Right lobe of liver (tissue), 6 donors: ENCODE results near the gene SEC24D. TPM values are rescaled to one million over a fixed set of nuclear protein-coding genes. Genes with fewer than 3 reads are reported as not detected.

Experiments used
- ATAC-seq, 4 donors: fragments of 200-7000 bp; cut with Tn5 transposase; one replicate each; pipeline ENCODE4 v1.9.1; 2020; ENCODE audit warnings: mild to moderate bottlenecking in 4 of 4, moderate library complexity in 4 of 4
- DNase-seq, 3 donors: peaks; one replicate each; pipeline ENCODE4 v3.0.0-alpha.2; 2020
- H3K27ac ChIP-seq, 3 donors: fragments of 200-600 bp; one replicate each; pipeline ENCODE4 v1.8.0; 2022
- H3K27me3 ChIP-seq, 2 donors: fragments of 200-600 bp; one replicate each; pipeline ENCODE4 v1.8.0; 2022
- H3K36me3 ChIP-seq, 4 donors: fragments of 200-600 bp; sonication (generic) in 1 of 4; one replicate each; pipeline versions ENCODE4 v1.5.1 to v1.8.0; 2017 to 2022; ENCODE audit warnings: control low read depth in 1 of 4
- H3K4me1 ChIP-seq, 4 donors: fragments of 200-600 bp; sonication (generic) in 1 of 4; one replicate each; pipeline versions ENCODE4 v1.5.1 to v1.8.0; 2017 to 2022; ENCODE audit warnings: control low read depth in 1 of 4
- H3K4me3 ChIP-seq, 3 donors: fragments of 200-600 bp; one replicate each; pipeline ENCODE4 v1.8.0; 2022
- H3K9me3 ChIP-seq, 4 donors: fragments of 200-600 bp; sonication (generic) in 1 of 4; one replicate each; pipeline versions ENCODE4 v1.5.1 to v1.8.0; 2017 to 2022; ENCODE audit warnings: control low read depth in 1 of 4
- CTCF ChIP-seq, 4 donors: fragments of 200-600 bp in 3 of 4; fragments of 450-650 bp in 1 of 4; IDR thresholded peaks; one replicate each; pipeline versions ENCODE4 v1.5.1 to v1.8.0; 2016 to 2022; ENCODE audit warnings: antibody characterized with exemption in 4 of 4, mild to moderate bottlenecking in 2 of 4
- POLR2A ChIP-seq: fragments of 450-650 bp; IDR thresholded peaks from one replicate; pipeline ENCODE4 v1.6.1; 2017; ENCODE audit warnings: antibody characterized with exemption, mild to moderate bottlenecking
- WGBS: methylation state at CpG from one replicate; pipeline ENCODE4 v1.1.6; 2018; ENCODE audit warnings: low coverage, low lambda C conversion rate; ENCODE audit not compliant: insufficient coverage; ENCODE audit errors: missing lambda C conversion rate; 5-methylcytosine and 5-hydroxymethylcytosine counted together
- intact Hi-C, 2 donors: fragments of 100-400 bp; cut with DNase I; formaldehyde crosslinking; loops; one replicate each; pipeline versions ENCODE4 v1.11.2 to v1.14.1; 2022
- total RNA-seq, 6 experiments: library from RNA; depleted of rRNA in 2 of 6; stranded (reverse); fragments of >200 nt in 2 of 6; fragmentation: NEBNext Ultra II Directional in 3 of 6; extraction: Animal tissue kit (Norgen Biotek cat#: 25700) in 3 of 6; gene quantifications; one replicate each; pipeline versions ENCODE4 v1.1.0 to v1.2.4, GENCODE V29; 2016 to 2023
- donor health status: DM: no; HTN: yes; CAD: no.
- donor health status: DM: no; HTN: no; CAD: no.
- donor health status: DM: no; HTN: no; CAD: no.
- donor health status: DM: no; HTN: yes; CAD: no.
- donor health status: DM: no; HTN: yes; CAD: no.

The SEC24D gene
- total RNA-seq, 6 experiments from 2014 or later: 52.2 to 80.1 (median 69.2) TPM

GRCh38 chr4:118773429-118773792 is 62.5 kb downstream of the SEC24D start:
- no peaks in the 10 kb centered on the region for H3K27me3 ChIP-seq
- ATAC-seq (no peak), DNase-seq (no peak)
- peaks cover 0 to 14% (median 4%) of the 10 kb centered on the region in 4 donors for H3K36me3 ChIP-seq
- intact Hi-C loops: no loop called here
- no peak overlapping the region for H3K4me3 ChIP-seq
- H3K27ac ChIP-seq: no peak overlapping the region
- H3K4me1 ChIP-seq: peaks cover 0 to 8% (median 0%) of the 10 kb centered on the region in 4 donors
- WGBS: 84% methylated on average over 2 of the region's 2 CpGs
- no peaks in the 10 kb centered on the region for H3K9me3 ChIP-seq
- TF ChIP-seq CTCF (IDR thresholded peaks at IDR 0.05) (no peak), POLR2A (no peak)

GRCh38 chr4:118772767-118773428 is 63.0 kb downstream of the SEC24D start:
- H3K4me3 ChIP-seq: no peak overlapping the region
- peak overlapping the region in 1 of 3 donors; percentile 20 for H3K27ac ChIP-seq
- WGBS: 40% methylated on average over 1 of the region's 3 CpGs
- peaks cover 0 to 8% (median 0%) of the 10 kb centered on the region in 4 donors for H3K4me1 ChIP-seq
- H3K27me3 ChIP-seq: no peaks in the 10 kb centered on the region
- intact Hi-C loops: no loop called here
- no peaks in the 10 kb centered on the region for H3K9me3 ChIP-seq
- H3K36me3 ChIP-seq: peaks cover 0 to 14% (median 5%) of the 10 kb centered on the region in 4 donors
- DNase-seq (no peak), ATAC-seq (peak; percentile 21 to 35 (median 27))
- TF ChIP-seq POLR2A: no peak
- TF ChIP-seq CTCF (IDR thresholded peaks at IDR 0.05): no peak

GRCh38 chr4:118772081-118772766 is 63.7 kb downstream of the SEC24D start:
- peak; percentile 75 to 82 (median 78) for ATAC-seq
- intact Hi-C loops: no loop called here
- 48% methylated on average over 6 of the region's 7 CpGs for WGBS
- peak; percentile 53 to 64 (median 62) for TF ChIP-seq CTCF (IDR thresholded peaks at IDR 0.05)
- no peak for TF ChIP-seq POLR2A
- Histone ChIP-seq H3K27me3 (no peaks in the 10 kb centered on the region), H3K27ac (peak overlapping the region in 1 of 3 donors; percentile 20), H3K4me3 (no peak overlapping the region), H3K9me3 (no peaks in the 10 kb centered on the region), H3K36me3 (peaks cover 0 to 18% (median 10%) of the 10 kb centered on the region in 4 donors), H3K4me1 (peaks cover 0 to 8% (median 0%) of the 10 kb centered on the region in 4 donors)
- DNase-seq: no peak

- no peak for ATAC-seq
- 60% methylated on average over 2 of the region's 2 CpGs for WGBS
- no peak for TF ChIP-seq CTCF (IDR thresholded peaks at IDR 0.05)
- no peak for TF ChIP-seq POLR2A
- H3K27me3 ChIP-seq: no peaks in the 10 kb centered on the region
- H3K4me1 ChIP-seq: no peaks in the 10 kb centered on the region
- no peaks in the 10 kb centered on the region for H3K9me3 ChIP-seq
- DNase-seq: no peak
- no peak overlapping the region for H3K4me3 ChIP-seq
- H3K27ac ChIP-seq: no peak overlapping the region
- peaks cover 0 to 32% (median 17%) of the 10 kb centered on the region in 4 donors for H3K36me3 ChIP-seq
- intact Hi-C loops: no loop called here
Measured at GRCh38 chr4:118770741-118771187, 65.2 kb downstream of the SEC24D start.
